Endothelial cell of umbilical vein (primary cell): ENCODE measurements around the gene CCNYL1.

ENCODE experiments used
- EZH2 ChIP-seq: IDR thresholded peaks from 2 replicates; pipeline ENCODE4 v1.6.1; 2012; ENCODE audit warnings: borderline replicate concordance, low read depth, mild to moderate bottlenecking, moderate library complexity, low read length, inconsistent platforms; ENCODE audit not compliant: severe bottlenecking
- GATA2 ChIP-seq: IDR thresholded peaks from 2 replicates; pipeline ENCODE4 v1.7.0; 2011; ENCODE audit warnings: low read depth, mild to moderate bottlenecking, moderate library complexity, mixed read lengths, low read length; ENCODE audit not compliant: insufficient read length, insufficient read depth
- POLR2A ChIP-seq: IDR thresholded peaks from 2 replicates; pipeline ENCODE4 v1.6.1; 2012; ENCODE audit warnings: low read depth, mild to moderate bottlenecking, control low read depth, low read length
- POLR2AphosphoS5 ChIP-seq: IDR thresholded peaks from 2 replicates; pipeline ENCODE4 v1.6.1; 2012; ENCODE audit warnings: low read depth, mild to moderate bottlenecking, control low read depth, low read length, moderate library complexity; ENCODE audit not compliant: insufficient read depth
- TF ChIP-seq, protein P1 (sequence below), 2 donors: IDR thresholded peaks; 1 replicate in 1 of 2; 2 replicates in 1 of 2; pipeline ENCODE4 v1.5.1; 2011; ENCODE audit warnings: low read length in 2 of 2, mild to moderate bottlenecking in 2 of 2, moderate library complexity in 2 of 2, control low read depth in 1 of 2, inconsistent platforms in 1 of 2, low read depth in 1 of 2; ENCODE audit not compliant: insufficient read depth in 1 of 2; ENCODE audit errors: extremely low read depth in 1 of 2
- TF ChIP-seq, protein P2 (sequence below): IDR thresholded peaks from 2 replicates; pipeline ENCODE4 v1.6.1; 2011; ENCODE audit not compliant: insufficient read depth, insufficient read length

DNA sequence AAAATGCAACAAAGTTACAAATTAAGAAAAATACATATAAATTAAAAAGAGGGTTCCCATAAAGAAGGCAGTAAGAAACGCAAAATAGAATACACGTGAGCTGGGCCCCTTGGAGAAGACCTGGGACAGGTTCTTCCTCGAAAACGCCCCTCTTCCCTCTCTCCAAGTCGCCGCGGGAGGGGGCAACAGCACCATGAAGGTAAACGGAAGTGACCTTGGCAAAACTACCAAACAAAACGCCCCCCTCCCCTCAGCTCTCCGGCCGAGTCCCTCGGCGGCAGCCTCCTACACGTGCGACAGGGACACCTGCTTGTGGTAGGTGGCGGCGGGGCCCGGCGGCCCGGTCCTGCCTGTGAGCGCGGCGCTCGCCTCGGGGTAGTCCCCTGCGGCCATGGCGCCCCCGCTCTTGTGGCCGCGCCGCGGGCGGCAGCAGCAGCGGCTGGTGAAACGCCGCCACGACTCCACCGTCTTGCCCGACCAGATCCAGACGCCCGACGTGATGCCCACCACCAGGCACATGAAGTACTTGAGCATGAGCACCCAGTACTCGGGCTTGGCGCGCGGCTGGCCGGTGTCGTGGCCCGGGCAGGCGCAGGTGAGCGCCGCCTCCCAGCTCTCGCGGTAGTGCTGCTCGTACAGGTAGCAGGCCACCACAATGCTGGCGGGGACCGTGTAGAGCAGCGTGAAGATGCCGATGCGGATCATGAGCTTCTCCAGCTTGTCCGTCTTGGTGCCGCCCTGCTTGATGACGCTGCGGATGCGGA, 55.4 kb downstream of the CCNYL1 start:
- TF ChIP-seq, protein P1, sequence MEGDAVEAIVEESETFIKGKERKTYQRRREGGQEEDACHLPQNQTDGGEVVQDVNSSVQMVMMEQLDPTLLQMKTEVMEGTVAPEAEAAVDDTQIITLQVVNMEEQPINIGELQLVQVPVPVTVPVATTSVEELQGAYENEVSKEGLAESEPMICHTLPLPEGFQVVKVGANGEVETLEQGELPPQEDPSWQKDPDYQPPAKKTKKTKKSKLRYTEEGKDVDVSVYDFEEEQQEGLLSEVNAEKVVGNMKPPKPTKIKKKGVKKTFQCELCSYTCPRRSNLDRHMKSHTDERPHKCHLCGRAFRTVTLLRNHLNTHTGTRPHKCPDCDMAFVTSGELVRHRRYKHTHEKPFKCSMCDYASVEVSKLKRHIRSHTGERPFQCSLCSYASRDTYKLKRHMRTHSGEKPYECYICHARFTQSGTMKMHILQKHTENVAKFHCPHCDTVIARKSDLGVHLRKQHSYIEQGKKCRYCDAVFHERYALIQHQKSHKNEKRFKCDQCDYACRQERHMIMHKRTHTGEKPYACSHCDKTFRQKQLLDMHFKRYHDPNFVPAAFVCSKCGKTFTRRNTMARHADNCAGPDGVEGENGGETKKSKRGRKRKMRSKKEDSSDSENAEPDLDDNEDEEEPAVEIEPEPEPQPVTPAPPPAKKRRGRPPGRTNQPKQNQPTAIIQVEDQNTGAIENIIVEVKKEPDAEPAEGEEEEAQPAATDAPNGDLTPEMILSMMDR (IDR thresholded peaks at IDR 0.05; ENCODE audit: extremely low read depth in 1 of 2, insufficient read depth in 1 of 2, low read depth in 1 of 2, low read length in 2 of 2): no peak
- no peak for TF ChIP-seq POLR2AphosphoS5
- TF ChIP-seq, protein P2, sequence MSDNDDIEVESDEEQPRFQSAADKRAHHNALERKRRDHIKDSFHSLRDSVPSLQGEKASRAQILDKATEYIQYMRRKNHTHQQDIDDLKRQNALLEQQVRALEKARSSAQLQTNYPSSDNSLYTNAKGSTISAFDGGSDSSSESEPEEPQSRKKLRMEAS: no peak
- TF ChIP-seq GATA2: no peak
- no peak for TF ChIP-seq EZH2
- TF ChIP-seq POLR2A: no peak
